IMR-90 (cell line): ENCODE measurements around the gene SLC18A3.

Experiments
- CEBPB ChIP-seq: IDR thresholded peaks from 2 replicates; pipeline ENCODE4 v1.6.1; 2012; ENCODE audit warnings: low read depth, low read length, improper control_type of control experiment
- MAZ ChIP-seq: IDR thresholded peaks from 2 replicates; pipeline ENCODE4 v1.6.1; 2012; ENCODE audit warnings: low read depth, mild to moderate bottlenecking, low read length, improper control_type of control experiment, moderate library complexity, borderline replicate concordance
- POLR2A ChIP-seq: IDR thresholded peaks from 2 replicates; pipeline ENCODE4 v1.6.1; 2012; ENCODE audit warnings: mild to moderate bottlenecking, low read depth, low read length
- RCOR1 ChIP-seq: IDR thresholded peaks from 2 replicates; pipeline ENCODE4 v1.6.1; 2012; ENCODE audit warnings: mild to moderate bottlenecking, low read length, improper control_type of control experiment; ENCODE audit not compliant: insufficient replicate concordance
- RFX5 ChIP-seq: IDR thresholded peaks from 2 replicates; pipeline ENCODE4 v1.8.0; 2012; ENCODE audit warnings: low read depth, mild to moderate bottlenecking, low read length, moderate library complexity
- SMC3 ChIP-seq: fragments of 150-350 bp; IDR thresholded peaks from 2 replicates; pipeline ENCODE4 v1.6.1; 2016; ENCODE audit warnings: low read depth, mild to moderate bottlenecking, antibody characterized with exemption, low read length, moderate library complexity
- TF ChIP-seq, protein P1 (sequence below): conservative IDR thresholded peaks from 2 replicates; pipeline ENCODE4 v1.5.1; 2012; ENCODE audit warnings: mild to moderate bottlenecking, low read depth, low read length, improper control_type of control experiment
- TF ChIP-seq, protein P2 (sequence below): fragments of 150-350 bp; IDR thresholded peaks from 2 replicates; pipeline ENCODE4 v1.6.1; 2017; ENCODE audit warnings: mild to moderate bottlenecking, antibody characterized with exemption, low read length, low read depth

DNA sequence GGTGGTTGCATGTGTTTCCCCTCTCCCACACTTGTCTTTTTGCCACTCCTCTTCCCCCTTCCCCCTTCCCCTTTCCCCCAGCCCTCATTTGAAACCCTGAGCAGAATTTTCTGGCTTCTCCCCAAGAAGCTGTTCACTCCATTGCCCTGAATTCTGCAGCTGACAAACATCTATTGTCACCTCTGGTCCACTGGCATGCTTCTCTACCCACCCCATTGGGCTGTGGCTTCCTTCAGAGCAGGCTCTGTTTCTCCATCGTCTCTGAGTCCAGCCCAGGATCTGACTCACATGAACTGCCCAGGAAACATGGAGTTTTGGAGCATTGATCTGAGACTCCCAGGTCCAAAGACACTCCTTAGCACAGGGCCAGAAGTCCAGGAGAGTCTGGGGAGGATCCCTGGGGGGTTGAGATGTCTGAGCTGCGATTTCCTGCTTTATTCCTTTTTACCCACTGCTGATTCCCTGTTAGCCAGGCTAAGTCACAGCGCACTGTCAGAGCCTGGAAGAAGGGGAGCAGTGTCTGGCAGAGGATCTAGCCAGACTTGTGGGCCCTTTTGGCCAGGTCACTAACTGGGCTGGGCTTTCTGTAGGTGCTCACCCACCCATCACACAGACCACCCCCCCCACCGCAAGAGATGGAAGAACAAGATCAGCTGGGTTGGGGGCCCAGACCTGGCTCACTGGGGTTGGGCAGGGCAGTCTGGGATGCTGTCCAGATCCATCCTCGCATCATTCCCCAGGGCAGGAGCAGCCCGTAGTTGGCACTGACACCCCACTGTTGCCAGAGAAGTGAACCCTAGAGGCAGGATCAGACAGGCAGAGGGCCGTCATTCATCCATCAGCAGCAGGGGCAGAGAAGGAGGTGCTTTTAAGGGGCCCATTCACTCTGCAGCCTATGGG, 7.3 kb downstream of the SLC18A3 start:
- TF ChIP-seq, protein P1, sequence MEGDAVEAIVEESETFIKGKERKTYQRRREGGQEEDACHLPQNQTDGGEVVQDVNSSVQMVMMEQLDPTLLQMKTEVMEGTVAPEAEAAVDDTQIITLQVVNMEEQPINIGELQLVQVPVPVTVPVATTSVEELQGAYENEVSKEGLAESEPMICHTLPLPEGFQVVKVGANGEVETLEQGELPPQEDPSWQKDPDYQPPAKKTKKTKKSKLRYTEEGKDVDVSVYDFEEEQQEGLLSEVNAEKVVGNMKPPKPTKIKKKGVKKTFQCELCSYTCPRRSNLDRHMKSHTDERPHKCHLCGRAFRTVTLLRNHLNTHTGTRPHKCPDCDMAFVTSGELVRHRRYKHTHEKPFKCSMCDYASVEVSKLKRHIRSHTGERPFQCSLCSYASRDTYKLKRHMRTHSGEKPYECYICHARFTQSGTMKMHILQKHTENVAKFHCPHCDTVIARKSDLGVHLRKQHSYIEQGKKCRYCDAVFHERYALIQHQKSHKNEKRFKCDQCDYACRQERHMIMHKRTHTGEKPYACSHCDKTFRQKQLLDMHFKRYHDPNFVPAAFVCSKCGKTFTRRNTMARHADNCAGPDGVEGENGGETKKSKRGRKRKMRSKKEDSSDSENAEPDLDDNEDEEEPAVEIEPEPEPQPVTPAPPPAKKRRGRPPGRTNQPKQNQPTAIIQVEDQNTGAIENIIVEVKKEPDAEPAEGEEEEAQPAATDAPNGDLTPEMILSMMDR: no peak
- TF ChIP-seq CEBPB (no peak), MAZ (no peak), SMC3 (no peak), RFX5 (no peak), RCOR1 (no peak), POLR2A (no peak)
- TF ChIP-seq, protein P2, sequence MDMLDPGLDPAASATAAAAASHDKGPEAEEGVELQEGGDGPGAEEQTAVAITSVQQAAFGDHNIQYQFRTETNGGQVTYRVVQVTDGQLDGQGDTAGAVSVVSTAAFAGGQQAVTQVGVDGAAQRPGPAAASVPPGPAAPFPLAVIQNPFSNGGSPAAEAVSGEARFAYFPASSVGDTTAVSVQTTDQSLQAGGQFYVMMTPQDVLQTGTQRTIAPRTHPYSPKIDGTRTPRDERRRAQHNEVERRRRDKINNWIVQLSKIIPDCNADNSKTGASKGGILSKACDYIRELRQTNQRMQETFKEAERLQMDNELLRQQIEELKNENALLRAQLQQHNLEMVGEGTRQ: no peak
